OCI-LY7 (cell line): ENCODE results near the gene HSPBP1. TPM values are rescaled to one million over a fixed set of nuclear protein-coding genes. Genes with fewer than 3 reads are reported as not detected.

Source experiments
- BruUV-seq: library from RNA; stranded (reverse); fragments of 400-500 nt; replicated peaks from 2 replicates; lab custom pipeline; 2021; lab: Mats Ljungman, UMichigan
- CTCF ChIA-PET: fragments of 300-600 bp; sonication (Branson Sonifier 250); formaldehyde crosslinking; loops from one replicate; lab custom pipeline; 2022; ENCODE audit warnings: antibody characterized with exemption; ENCODE audit not compliant: unreplicated experiment; lab: Charles Lee
- POLR2A ChIA-PET: fragments of 300-600 bp; sonication (Branson Sonifier 250); formaldehyde crosslinking; loops from one replicate; lab custom pipeline; 2022; ENCODE audit warnings: antibody characterized with exemption; lab: Charles Lee
- DNase-seq: peaks from one replicate; pipeline ENCODE4 v3.0.0-alpha.2; 2015; ENCODE audit warnings: low spot score
- H2AFZ ChIP-seq: fragments of 200-600 bp; sonication (generic), shearing (Covaris generic); 2 replicates; pipeline ENCODE4 v1.6.1; 2014; ENCODE audit warnings: mild to moderate bottlenecking, antibody characterized with exemption, low read length, moderate library complexity
- H3K27ac ChIP-seq: fragments of 200-600 bp; sonication (generic); 2 replicates; pipeline ENCODE4 v1.5.1; 2014; ENCODE audit warnings: mixed run types, low read depth, mild to moderate bottlenecking, moderate library complexity, low read length, inconsistent platforms; ENCODE audit not compliant: poor library complexity, severe bottlenecking
- H3K36me3 ChIP-seq: fragments of 200-600 bp; sonication (generic); 2 replicates; pipeline ENCODE4 v1.6.1; 2014; ENCODE audit warnings: mild to moderate bottlenecking, antibody characterized with exemption, low read length, moderate library complexity, mixed read lengths; ENCODE audit not compliant: insufficient read depth
- H3K4me1 ChIP-seq: fragments of 200-600 bp; sonication (generic); 2 replicates; pipeline ENCODE4 v1.5.1; 2014; ENCODE audit warnings: mild to moderate bottlenecking, low read length; ENCODE audit not compliant: insufficient read depth, poor library complexity, severe bottlenecking
- H3K4me2 ChIP-seq: fragments of 200-600 bp; sonication (generic); 2 replicates; pipeline ENCODE4 v1.6.1; 2014; ENCODE audit warnings: mild to moderate bottlenecking, low read length
- H3K4me3 ChIP-seq: fragments of 200-600 bp; sonication (generic); 2 replicates; pipeline ENCODE4 v1.5.1; 2014; ENCODE audit warnings: mild to moderate bottlenecking, low read depth, low read length; ENCODE audit not compliant: poor library complexity, severe bottlenecking
- H3K79me2 ChIP-seq: fragments of 200-600 bp; sonication (generic); 2 replicates; pipeline ENCODE4 v1.6.1; 2016; ENCODE audit warnings: low read depth, mild to moderate bottlenecking, low read length, moderate library complexity, mixed read lengths; ENCODE audit not compliant: insufficient read depth
- H3K9me2 ChIP-seq: fragments of 200-600 bp; sonication (generic); 2 replicates; pipeline ENCODE4 v1.6.1; 2016; ENCODE audit warnings: mild to moderate bottlenecking, low read length, mixed read lengths; ENCODE audit not compliant: insufficient read depth
- H3K9me3 ChIP-seq: fragments of 200-600 bp; sonication (generic); 2 replicates; pipeline ENCODE4 v1.6.1; 2014; ENCODE audit warnings: mild to moderate bottlenecking, mixed run types, low read length, mixed read lengths
- H4K20me1 ChIP-seq: fragments of 200-600 bp; sonication (generic); 2 replicates; pipeline ENCODE4 v1.6.1; 2014; ENCODE audit warnings: mild to moderate bottlenecking, antibody characterized with exemption, low read length, moderate library complexity, mixed read lengths; ENCODE audit not compliant: insufficient read depth
- EZH2phosphoT487 ChIP-seq: fragments of 200-600 bp; sonication (generic); IDR thresholded peaks from 2 replicates; pipeline ENCODE4 v1.6.1; 2018; ENCODE audit warnings: low read depth, borderline replicate concordance, mild to moderate bottlenecking, mixed run types, antibody characterized with exemption, low read length, moderate library complexity, mixed read lengths
- intact Hi-C: fragments of 100-400 bp; cut with micrococcal nuclease; formaldehyde crosslinking; loops from one replicate; pipeline ENCODE4 v1.10.0; 2022; ENCODE audit not compliant: unreplicated experiment
- total RNA-seq, 2 experiments: library from RNA; depleted of rRNA in 1 of 2; stranded (reverse); fragments of >200 nt in 1 of 2; shearing (Covaris generic) in 1 of 2; gene quantifications; 2 replicates each; pipeline ENCODE4 v1.2.3, GENCODE V29; 2014 to 2022
- TF ChIP-seq, protein P1 (sequence below): fragments of 200-600 bp; sonication (generic); conservative IDR thresholded peaks from 2 replicates; pipeline ENCODE4 v1.5.1; 2014; ENCODE audit warnings: mild to moderate bottlenecking, antibody characterized with exemption, low read length, moderate library complexity, mixed read lengths

HSPBP1 gene
- total RNA-seq, 2 experiments from 2014 or later, result 38.7 to 41.3 TPM

DNA sequence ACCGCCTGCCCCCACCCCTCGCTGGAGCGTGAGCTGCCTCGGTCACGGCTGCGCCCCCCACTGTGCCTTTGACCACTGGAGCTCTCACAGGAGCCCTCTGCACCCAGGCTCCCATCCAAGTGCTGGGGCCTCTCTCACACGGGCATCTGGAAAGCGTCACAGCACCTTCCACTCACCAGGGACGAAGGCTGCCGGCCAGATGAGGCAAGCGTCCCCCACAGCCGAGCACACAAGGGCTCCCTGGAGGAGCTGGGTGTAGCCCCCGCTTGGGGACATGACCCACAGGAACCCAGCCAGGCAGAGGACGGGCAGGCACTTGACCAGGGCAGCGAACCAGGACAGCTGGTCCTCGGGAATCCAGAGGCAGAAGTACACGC, 51.9 kb downstream of the HSPBP1 start:
- no peak overlapping the region for H3K4me2 ChIP-seq
- no peak overlapping the region for H3K4me3 ChIP-seq
- BruUV-seq, result no TSS peak
- no peak overlapping the region for H2AFZ ChIP-seq
- no peak for DNase-seq
- intact Hi-C loops, result no loop called here
- POLR2A ChIA-PET, result interaction anchor here (0.6 kb wide), 1 partner anchor 31 kb away, joined by 3 read pairs; no protein-coding TSS in a partner anchor
- no peaks in the 10 kb centered on the region; the same call in 1 of the 2 replicates for H4K20me1 ChIP-seq
- peaks cover 3% of the 10 kb centered on the region; the same call in 1 of the 2 replicates for H3K79me2 ChIP-seq
- H3K36me3 ChIP-seq, result peaks cover 99% of the 10 kb centered on the region
- no peaks in the 10 kb centered on the region for H3K9me3 ChIP-seq
- no peak for TF ChIP-seq EZH2phosphoT487
- TF ChIP-seq, protein P1, sequence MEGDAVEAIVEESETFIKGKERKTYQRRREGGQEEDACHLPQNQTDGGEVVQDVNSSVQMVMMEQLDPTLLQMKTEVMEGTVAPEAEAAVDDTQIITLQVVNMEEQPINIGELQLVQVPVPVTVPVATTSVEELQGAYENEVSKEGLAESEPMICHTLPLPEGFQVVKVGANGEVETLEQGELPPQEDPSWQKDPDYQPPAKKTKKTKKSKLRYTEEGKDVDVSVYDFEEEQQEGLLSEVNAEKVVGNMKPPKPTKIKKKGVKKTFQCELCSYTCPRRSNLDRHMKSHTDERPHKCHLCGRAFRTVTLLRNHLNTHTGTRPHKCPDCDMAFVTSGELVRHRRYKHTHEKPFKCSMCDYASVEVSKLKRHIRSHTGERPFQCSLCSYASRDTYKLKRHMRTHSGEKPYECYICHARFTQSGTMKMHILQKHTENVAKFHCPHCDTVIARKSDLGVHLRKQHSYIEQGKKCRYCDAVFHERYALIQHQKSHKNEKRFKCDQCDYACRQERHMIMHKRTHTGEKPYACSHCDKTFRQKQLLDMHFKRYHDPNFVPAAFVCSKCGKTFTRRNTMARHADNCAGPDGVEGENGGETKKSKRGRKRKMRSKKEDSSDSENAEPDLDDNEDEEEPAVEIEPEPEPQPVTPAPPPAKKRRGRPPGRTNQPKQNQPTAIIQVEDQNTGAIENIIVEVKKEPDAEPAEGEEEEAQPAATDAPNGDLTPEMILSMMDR, result no peak
- no peaks in the 10 kb centered on the region for H3K4me1 ChIP-seq
- H3K27ac ChIP-seq, result no peak overlapping the region
- CTCF ChIA-PET, result interaction anchor here (0.5 kb wide), 1 partner anchor 456 kb away, joined by 3 read pairs; no protein-coding TSS in a partner anchor
- H3K9me2 ChIP-seq, result no peaks in the 10 kb centered on the region

DNA sequence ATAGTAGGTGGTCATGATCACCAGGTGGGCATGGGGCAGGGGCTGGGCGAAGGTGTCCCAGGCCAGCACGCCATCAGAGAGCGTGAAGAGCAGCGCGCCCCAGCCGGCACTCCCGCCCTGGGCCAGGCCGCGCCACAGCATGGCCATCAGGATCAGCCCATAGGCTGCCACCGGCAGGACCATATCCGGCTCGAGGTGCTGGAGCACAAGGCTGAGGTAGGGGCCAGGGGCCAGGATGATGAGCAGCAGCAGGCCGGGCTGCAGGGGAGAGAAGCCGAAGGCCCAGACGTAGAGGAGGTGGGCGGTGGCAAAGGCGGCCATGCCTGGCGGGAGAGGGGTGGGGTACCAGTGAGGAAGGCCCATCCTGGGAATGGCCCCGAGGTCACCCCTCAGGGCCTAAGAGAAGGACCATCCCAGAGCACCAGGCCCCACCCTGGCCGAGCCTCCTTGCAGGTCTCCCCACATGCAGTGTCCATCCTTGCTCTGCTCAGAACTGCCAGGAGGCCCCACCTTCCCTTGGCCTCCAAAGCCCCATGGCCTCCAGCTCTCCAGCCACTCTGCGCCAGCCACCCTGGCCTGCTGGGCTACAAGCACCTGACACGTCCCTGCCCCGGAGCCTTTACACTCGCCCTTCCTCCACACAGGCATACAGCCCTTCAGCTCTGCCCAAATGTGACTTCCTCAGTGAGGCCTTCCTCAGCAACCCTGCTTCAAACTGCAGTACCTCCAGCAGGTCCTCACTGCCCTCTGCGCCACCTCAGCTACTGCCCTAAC, 52.5 kb downstream of the HSPBP1 start:
- Histone ChIP-seq H4K20me1 (no peaks in the 10 kb centered on the region; the same call in 1 of the 2 replicates), H3K4me1 (no peaks in the 10 kb centered on the region), H3K4me2 (no peak overlapping the region), H3K79me2 (no peaks in the 10 kb centered on the region), H3K27ac (no peak overlapping the region), H3K36me3 (peaks cover 99% of the 10 kb centered on the region), H3K9me2 (no peaks in the 10 kb centered on the region), H2AFZ (no peak overlapping the region), H3K9me3 (no peaks in the 10 kb centered on the region), H3K4me3 (no peak overlapping the region)
- no TSS peak for BruUV-seq
- intact Hi-C loops, result no loop called here
- DNase-seq, result no peak
- TF ChIP-seq, protein P1, result no peak
- no peak for TF ChIP-seq EZH2phosphoT487
- ChIA-PET CTCF (no interaction called here), POLR2A (interaction anchor here (0.6 kb wide), 1 partner anchor 32 kb away, joined by 3 read pairs; no protein-coding TSS in a partner anchor)

DNA sequence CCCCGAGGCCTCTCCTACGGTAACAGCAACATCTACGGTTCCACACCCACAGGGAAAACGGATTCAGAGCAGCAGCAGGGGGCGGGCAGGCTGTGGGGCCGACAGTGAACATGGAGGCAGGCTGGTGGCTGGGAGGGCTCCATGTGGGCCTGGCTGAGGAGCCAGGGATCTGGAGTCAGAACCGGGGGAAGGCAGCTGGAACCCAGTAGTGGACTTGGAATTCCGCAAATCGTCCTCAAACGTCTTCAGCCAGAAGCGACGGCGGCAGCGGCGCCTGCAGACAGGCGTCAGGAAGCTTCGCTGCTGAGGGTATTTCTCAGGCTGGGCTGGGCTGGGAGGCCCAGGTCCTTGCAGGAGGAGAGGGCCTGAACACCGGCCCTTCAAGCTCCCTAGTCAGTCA, 53.1 kb downstream of the HSPBP1 start:
- ChIA-PET POLR2A (no interaction called here), CTCF (no interaction called here)
- no peaks in the 10 kb centered on the region for H3K9me3 ChIP-seq
- H3K4me1 ChIP-seq, result no peaks in the 10 kb centered on the region
- no peaks in the 10 kb centered on the region for H3K79me2 ChIP-seq
- H2AFZ ChIP-seq, result no peak overlapping the region
- H4K20me1 ChIP-seq, result no peaks in the 10 kb centered on the region; the same call in 1 of the 2 replicates
- no peak overlapping the region for H3K27ac ChIP-seq
- no TSS peak for BruUV-seq
- intact Hi-C loops, result no loop called here
- TF ChIP-seq, protein P1, result no peak
- no peak for TF ChIP-seq EZH2phosphoT487
- H3K4me2 ChIP-seq, result no peak overlapping the region
- H3K9me2 ChIP-seq, result no peaks in the 10 kb centered on the region
- no peak overlapping the region for H3K4me3 ChIP-seq
- no peak for DNase-seq
- peaks cover 99% of the 10 kb centered on the region for H3K36me3 ChIP-seq
